ENCODE data around the gene SMARCD1.

SMARCD1 gene

GRCh38 chr12:50057000-50057841, 27.9 kb upstream of the SMARCD1 start, which contains the start of gene ASIC1:
TSS of gene ASIC1 (plus strand) at chr12:50057596. CDS start at chr12:50058767, 1,171 bp downstream.
- peak; percentile 75 for DNase-seq

GRCh38 chr12:50057896-50058670, 27.1 kb upstream of the SMARCD1 start:
- DNase-seq, result no peak

- no peak for DNase-seq
These were observed 26.3 kb upstream of the SMARCD1 start for GRCh38 chr12:50058743-50059312.

- DNase-seq, result no peak
These were observed 25.6 kb upstream of the SMARCD1 start for GRCh38 chr12:50059440-50060119.

DNA sequence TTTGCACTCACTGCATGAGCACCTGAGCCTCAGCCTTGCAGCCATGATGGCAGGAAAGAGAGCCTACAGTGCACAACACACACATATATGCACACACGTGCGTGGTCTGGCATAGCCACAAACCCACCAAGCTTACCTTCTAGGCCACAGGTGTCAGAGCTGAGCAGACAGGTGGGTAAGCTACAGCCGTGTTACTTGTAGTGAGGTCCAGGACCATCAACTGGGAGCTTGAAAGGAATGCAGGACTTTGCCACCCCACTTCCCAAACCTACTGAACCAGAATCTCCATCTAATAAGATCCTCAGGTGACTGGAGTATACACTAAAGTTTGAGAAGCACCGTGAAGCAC, 25.0 kb upstream of the SMARCD1 start:
- no peak for DNase-seq

DNA sequence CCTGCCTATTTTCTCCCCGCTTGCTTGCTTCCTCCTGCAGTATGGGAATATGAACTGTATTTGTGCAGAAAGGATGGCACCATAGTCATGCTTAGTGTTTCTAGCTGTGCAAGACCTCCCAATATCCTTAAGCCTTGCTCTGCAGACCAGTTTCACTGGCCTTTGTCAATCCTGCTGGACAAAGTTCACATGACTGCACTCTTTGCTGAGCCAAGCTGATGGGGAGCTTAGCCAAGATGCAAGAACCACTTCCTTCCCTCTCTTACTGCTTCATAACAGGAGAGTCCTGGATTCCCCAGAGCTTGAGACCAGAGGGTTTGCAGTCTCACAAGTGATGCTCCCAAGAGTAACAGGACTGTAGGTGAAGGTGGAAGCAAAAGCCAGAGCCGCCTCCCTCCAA, 24.0 kb upstream of the SMARCD1 start:
- DNase-seq, result no peak

GRCh38 chr12:50061946-50062686, 23.0 kb upstream of the SMARCD1 start:
- no peak for DNase-seq

DNA sequence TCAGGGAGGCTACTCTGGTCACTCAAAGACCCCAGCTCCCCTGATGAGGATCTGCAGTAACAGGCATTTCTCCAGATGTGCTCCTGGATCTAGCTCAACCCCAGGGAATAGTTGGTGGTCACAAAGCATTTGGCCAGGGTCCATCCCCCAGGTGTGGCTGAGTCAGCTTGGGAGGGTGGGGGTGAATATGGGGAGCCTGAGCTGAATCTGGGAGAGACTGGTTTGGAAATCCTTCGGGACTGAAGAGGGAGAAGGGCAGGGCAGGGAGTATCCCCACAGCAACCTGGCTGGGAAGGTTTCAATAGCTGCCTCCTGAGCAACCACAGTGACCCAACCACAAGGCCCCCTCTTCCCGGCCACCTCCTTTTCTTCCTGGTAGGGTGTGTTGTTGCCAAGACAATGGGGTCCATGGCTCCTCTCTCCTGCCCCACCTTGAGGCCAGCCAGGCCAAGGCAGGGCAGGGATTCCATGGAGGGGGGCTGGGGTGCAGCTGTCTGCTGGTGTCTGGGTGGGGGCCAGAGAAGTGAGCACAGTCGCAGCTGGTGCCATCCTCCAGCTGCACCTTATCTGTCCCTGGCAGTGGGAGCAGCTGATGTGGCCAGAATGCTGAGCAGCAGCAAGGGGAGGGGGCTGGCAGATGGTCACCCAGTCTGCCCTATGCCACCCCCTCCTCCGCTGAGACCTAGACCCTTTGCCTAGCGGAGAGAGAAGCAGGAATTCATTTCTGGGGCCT, 22.2 kb upstream of the SMARCD1 start:
- peak; percentile 32 for DNase-seq

DNA sequence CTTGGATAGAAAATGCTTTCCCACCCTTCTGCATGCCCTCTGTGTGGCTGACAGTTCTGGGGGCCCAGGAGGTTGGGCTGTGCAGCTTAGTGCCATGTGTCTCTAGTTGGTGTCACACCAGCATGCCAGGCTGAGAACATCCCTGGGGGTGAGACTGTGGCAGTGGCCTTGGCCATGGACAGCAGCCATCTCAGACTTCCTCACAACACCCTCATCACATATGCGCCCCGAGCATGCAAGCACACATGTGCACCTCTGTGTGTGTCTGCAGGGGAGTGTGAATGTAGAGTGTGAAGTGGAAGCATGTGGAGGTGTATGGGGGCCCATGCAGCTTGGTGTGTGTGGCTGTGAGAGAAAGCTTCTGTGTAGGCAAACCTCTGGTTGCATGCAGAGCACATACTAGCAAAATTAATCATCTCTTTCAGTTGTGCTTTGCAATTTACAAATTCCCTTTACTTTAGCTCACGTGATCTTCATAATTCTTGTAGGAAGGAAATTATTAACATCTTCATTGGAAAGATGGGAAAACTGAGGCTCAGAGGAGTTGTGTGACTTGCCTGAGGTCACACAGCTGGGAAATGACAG, 19.3 kb upstream of the SMARCD1 start:
- DNase-seq, result no peak

GRCh38 chr12:50066402-50066801, 18.7 kb upstream of the SMARCD1 start:
- no peak for DNase-seq

- no peak for DNase-seq
These were observed 16.1 kb upstream of the SMARCD1 start for GRCh38 chr12:50069069-50069468.

DNA sequence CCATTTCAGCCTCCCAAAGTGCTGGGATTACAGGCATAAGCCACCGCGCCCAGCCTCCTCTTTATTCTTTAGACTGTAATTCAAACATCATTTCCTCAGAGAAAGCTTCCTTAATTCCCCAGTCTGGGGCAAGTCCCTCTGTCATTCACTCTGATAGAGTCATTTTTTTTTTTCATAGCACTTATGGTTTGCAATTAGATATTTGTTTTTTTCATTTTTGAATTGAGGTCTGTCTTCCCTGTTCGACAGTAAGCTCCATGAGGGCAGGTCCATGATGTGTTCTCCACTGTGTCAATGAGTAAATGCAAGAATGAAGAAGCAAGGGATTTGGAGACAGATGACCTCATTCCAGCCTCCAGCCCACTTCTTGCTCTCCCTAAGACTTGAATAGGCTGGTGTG, 15.6 kb upstream of the SMARCD1 start:
- DNase-seq, result no peak

- peak; percentile 83 for DNase-seq
These were observed 14.7 kb upstream of the SMARCD1 start for GRCh38 chr12:50070314-50071060.

DNA sequence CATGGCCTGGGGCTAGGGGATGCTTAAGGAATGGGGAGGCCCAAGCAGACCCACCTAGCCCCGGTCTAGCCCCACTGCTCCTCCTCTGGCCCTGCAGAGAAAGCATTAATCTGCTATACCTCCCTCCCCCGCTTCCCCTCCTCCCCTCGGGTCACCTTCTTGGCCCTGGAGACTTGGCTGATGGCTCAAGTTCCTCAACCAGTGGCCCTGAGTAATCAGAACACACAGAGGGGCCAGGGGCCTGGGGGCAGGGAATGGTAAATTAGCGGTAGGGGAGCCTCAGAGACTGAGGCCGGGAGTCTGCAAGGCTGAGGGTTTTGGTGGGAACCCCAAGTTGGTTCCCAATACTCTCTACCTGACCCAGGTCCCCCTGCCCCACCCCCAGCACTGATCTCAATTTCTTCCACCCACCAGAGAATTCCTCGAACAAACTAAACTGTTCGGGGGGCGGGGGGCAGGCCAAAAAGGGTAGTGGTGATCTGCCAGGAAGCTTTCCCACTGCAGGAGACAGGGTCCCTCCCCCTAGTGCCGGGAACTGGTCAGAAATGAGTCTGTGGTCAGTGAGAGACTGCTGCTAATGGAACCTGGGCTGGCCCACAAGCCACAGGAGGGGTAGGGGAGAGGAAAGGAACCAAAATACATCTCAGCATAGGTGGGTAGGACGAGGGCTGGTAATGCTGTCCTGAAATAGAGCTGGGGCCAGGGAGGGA, 12.8 kb upstream of the SMARCD1 start:
- no peak for DNase-seq

GRCh38 chr12:50073206-50073605, 11.9 kb upstream of the SMARCD1 start:
- no peak for DNase-seq

DNA sequence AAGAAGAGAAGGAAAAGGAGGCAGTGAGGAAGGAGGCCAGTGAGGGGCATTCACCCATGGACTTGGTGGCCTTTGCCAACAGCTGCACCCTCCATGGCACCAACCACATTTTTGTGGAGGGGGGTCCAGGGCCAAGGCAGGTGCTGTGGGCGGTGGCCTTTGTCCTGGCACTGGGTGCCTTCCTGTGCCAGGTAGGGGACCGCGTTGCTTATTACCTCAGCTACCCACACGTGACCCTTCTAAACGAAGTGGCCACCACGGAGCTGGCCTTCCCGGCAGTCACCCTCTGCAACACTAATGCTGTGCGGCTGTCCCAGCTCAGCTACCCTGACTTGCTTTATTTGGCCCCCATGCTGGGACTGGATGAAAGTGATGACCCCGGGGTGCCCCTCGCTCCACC, 11.4 kb upstream of the SMARCD1 start:
- DNase-seq, result no peak

GRCh38 chr12:50074936-50075807, 10.0 kb upstream of the SMARCD1 start:
- DNase-seq, result peak; percentile 84

DNA sequence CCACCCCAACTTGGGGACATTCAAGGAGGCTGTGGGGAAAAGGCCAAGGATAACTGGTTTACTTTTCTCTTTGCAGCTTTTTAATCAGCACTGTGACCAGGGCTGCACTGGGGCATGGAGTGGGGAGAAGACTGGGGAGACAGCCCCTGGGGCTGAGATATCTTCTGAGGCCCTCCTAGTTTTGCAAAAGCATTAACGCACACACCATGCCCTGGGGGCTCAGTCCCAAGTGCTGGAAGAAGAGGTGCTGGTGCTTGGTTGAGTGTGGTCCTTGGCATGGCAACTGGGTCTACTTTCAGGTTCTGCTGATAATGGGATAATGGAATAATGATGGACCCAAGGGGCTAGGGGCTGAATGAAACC, 9.4 kb upstream of the SMARCD1 start:
- no peak for DNase-seq

GRCh38 chr12:50077099-50077498, 8.0 kb upstream of the SMARCD1 start:
- no peak for DNase-seq
